OCI-LY1 (cell line): Measurements from ENCODE around the gene PREB.

Source experiments
- EZH2 ChIP-seq: fragments of 200-600 bp; sonication (generic), shearing (Covaris generic); IDR thresholded peaks from 2 replicates; pipeline ENCODE4 v1.8.0; 2017; ENCODE audit warnings: borderline replicate concordance, mixed run types, mild to moderate bottlenecking, antibody characterized with exemption, low read length, moderate library complexity, mixed read lengths
- TF ChIP-seq, protein P1 (sequence below): fragments of 200-600 bp; sonication (generic), shearing (Covaris generic); IDR thresholded peaks from 2 replicates; pipeline ENCODE4 v1.5.1; 2017; ENCODE audit warnings: mild to moderate bottlenecking, antibody characterized with exemption, low read length, moderate library complexity, mixed read lengths

DNA sequence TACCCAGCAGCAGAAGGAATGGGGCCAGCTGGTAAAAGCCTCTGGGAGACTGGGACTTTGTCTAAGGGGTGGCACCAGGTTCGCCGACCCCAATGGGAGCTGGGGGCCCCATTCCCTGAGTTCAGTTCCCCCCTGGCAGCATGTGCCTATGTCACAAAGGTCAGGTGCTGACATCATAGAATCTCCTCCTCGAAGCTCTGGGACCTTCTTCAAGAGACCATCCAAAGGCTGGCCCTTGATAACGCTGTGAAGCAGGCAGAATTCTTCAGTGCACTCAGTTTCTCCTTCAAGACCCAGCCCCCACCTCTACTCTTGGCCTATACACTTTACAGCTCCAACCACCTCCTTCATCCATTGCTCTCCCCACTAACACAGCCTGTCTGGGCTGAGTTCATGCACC lies 4.9 kb upstream of the PREB start, which contains the start of gene PRR30:
- TF ChIP-seq, protein P1, sequence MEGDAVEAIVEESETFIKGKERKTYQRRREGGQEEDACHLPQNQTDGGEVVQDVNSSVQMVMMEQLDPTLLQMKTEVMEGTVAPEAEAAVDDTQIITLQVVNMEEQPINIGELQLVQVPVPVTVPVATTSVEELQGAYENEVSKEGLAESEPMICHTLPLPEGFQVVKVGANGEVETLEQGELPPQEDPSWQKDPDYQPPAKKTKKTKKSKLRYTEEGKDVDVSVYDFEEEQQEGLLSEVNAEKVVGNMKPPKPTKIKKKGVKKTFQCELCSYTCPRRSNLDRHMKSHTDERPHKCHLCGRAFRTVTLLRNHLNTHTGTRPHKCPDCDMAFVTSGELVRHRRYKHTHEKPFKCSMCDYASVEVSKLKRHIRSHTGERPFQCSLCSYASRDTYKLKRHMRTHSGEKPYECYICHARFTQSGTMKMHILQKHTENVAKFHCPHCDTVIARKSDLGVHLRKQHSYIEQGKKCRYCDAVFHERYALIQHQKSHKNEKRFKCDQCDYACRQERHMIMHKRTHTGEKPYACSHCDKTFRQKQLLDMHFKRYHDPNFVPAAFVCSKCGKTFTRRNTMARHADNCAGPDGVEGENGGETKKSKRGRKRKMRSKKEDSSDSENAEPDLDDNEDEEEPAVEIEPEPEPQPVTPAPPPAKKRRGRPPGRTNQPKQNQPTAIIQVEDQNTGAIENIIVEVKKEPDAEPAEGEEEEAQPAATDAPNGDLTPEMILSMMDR = no peak
- TF ChIP-seq EZH2 = no peak
